ENCODE results near the gene COL4A6.

DNA sequence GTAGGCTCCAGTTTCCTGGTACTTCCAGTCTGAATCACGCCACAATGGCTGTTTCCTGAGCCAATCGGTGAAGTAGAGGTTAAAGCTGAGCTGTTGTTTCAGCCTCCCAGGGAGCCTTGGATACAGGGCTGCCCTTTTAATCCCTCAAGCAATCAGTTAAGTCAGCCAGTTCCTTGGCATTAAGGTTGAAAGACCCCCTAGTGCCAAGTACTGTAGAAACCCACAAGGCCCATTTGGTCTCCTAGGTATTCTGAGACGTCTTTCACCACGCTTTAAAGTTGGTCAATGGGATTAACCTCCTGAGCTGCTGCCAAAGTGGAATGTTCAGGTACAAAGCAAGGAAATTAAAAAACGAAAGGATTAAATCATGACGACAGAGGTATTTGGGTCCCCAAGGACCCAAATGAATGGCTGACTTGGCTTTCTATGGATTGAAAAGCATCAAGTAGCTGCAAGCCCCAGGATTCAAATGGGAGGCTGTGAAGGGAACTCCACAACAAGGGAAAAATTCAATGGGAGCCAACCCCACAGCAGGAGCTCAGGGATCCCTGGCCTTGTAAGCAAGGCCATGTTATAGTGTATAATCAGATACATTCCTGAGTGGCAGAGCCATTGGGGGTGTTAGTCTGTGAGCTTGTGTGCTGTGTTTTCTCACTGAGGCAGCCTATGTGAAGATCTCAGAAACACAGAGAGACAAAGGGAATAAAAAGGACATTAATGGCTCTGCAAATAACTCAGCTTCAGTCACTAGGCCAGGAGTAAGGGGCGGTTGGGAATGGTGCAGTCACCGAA lies 260.7 kb downstream of the COL4A6 start:
- no peak for TF ChIP-seq CEBPB (IDR thresholded peaks at IDR 0.05; ENCODE audit: low read depth, low read length)
- TF ChIP-seq, protein P1, sequence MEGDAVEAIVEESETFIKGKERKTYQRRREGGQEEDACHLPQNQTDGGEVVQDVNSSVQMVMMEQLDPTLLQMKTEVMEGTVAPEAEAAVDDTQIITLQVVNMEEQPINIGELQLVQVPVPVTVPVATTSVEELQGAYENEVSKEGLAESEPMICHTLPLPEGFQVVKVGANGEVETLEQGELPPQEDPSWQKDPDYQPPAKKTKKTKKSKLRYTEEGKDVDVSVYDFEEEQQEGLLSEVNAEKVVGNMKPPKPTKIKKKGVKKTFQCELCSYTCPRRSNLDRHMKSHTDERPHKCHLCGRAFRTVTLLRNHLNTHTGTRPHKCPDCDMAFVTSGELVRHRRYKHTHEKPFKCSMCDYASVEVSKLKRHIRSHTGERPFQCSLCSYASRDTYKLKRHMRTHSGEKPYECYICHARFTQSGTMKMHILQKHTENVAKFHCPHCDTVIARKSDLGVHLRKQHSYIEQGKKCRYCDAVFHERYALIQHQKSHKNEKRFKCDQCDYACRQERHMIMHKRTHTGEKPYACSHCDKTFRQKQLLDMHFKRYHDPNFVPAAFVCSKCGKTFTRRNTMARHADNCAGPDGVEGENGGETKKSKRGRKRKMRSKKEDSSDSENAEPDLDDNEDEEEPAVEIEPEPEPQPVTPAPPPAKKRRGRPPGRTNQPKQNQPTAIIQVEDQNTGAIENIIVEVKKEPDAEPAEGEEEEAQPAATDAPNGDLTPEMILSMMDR (conservative IDR thresholded peaks at IDR 0.05; ENCODE audit: low read depth, low read length) = no peak
- TF ChIP-seq RFX5 (IDR thresholded peaks at IDR 0.05; ENCODE audit: low read depth, low read length) = no peak
